ENCODE results near the gene COG1.

The COG1 gene

DNA sequence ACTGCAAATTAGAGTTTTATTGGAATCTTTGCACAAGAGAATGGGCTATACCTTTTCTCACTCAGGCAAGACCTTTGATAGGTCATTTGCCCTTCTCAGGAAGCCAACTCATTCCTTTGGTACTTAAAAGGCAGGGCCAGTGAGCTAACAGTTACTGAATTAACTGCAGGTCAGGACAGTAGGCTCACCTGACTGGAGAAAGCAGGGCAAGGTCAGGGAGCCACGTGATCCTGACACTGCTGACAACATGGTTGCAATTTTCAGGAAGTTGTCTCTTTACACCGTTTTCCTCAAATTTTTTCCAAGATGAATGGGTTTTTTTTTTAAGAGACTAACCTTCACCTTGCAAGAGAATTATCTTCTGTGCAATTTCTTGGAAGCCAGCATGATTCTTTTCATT is 47.7 kb downstream of the COG1 start:
- no peak overlapping the region for H3K18ac ChIP-seq (ENCODE audit: low read depth in 1 of 2, low read length in 2 of 2)
- no peak overlapping the region for H3K14ac ChIP-seq (ENCODE audit: low read length in 2 of 2)
- H2BK120ac ChIP-seq (ENCODE audit: low read depth, low read length) = no peak overlapping the region
- H3K36me3 ChIP-seq (ENCODE audit: control insufficient read depth in 1 of 2, insufficient read depth in 2 of 2, low read depth in 1 of 2, low read length in 2 of 2) = peaks cover 17 to 79% of the 10 kb centered on the region in 2 experiments
- no peak overlapping the region for H2BK15ac ChIP-seq (ENCODE audit: low read depth, poor library complexity, severe bottlenecking)
- H2BK5ac ChIP-seq (ENCODE audit: low read depth, low read length, poor library complexity, severe bottlenecking) = no peak overlapping the region
- H3K27ac ChIP-seq (ENCODE audit: low read length, poor library complexity, severe bottlenecking) = no peak overlapping the region
- H2BK12ac ChIP-seq (ENCODE audit: low read length in 2 of 2) = no peak overlapping the region
- H2AK5ac ChIP-seq (ENCODE audit: low read length, severe bottlenecking) = no peak overlapping the region
- H4K91ac ChIP-seq (ENCODE audit: low read length) = no peak overlapping the region
- no peak overlapping the region for H3K4me3 ChIP-seq (ENCODE audit: insufficient read depth in 1 of 2, low read depth in 1 of 2, low read length in 2 of 2)
- WGBS = 91% methylated on average over 2 of the region's 2 CpGs
- no peak overlapping the region for H2AFZ ChIP-seq (ENCODE audit: low read depth, low read length)
- H3K23ac ChIP-seq (ENCODE audit: low read length in 2 of 2) = no peak overlapping the region
- no peak overlapping the region for H3K4ac ChIP-seq (ENCODE audit: low read depth in 1 of 2, low read length in 2 of 2)
- H3K27me3 ChIP-seq (ENCODE audit: control insufficient read depth in 1 of 2, insufficient read depth in 1 of 2, low read length in 2 of 2) = no peaks in the 10 kb centered on the region
- no peak for DNase-seq
- H3K9ac ChIP-seq (ENCODE audit: low read length) = no peak overlapping the region
- peaks cover 17% of the 10 kb centered on the region for H3K79me1 ChIP-seq (replicated peaks; ENCODE audit: low read length, poor library complexity, severe bottlenecking)
- no peaks in the 10 kb centered on the region for H3K9me3 ChIP-seq (ENCODE audit: control insufficient read depth, low read length)
- H3K4me1 ChIP-seq (ENCODE audit: control insufficient read depth, insufficient read depth, low read depth, low read length) = no peaks in the 10 kb centered on the region
- H4K8ac ChIP-seq (ENCODE audit: low read length) = no peak overlapping the region
- H3K4me2 ChIP-seq (ENCODE audit: low read length, poor library complexity, severe bottlenecking) = no peak overlapping the region

GRCh38 chr17:73247726-73248125 is 54.9 kb downstream of the COG1 start:
- Histone ChIP-seq H2AK5ac (ENCODE audit: low read length, severe bottlenecking) (no peak overlapping the region), H2AFZ (ENCODE audit: low read depth, low read length) (no peak overlapping the region), H3K18ac (ENCODE audit: low read depth in 1 of 2, low read length in 2 of 2) (no peak overlapping the region), H3K36me3 (ENCODE audit: control insufficient read depth in 1 of 2, insufficient read depth in 2 of 2, low read depth in 1 of 2, low read length in 2 of 2) (peaks cover 16 to 37% of the 10 kb centered on the region in 2 experiments), H3K4ac (ENCODE audit: low read depth in 1 of 2, low read length in 2 of 2) (no peak overlapping the region), H3K4me3 (ENCODE audit: insufficient read depth in 1 of 2, low read depth in 1 of 2, low read length in 2 of 2) (no peak overlapping the region), H2BK12ac (ENCODE audit: low read length in 2 of 2) (no peak overlapping the region), H3K23ac (ENCODE audit: low read length in 2 of 2) (no peak overlapping the region), H2BK120ac (ENCODE audit: low read depth, low read length) (no peak overlapping the region), H3K14ac (ENCODE audit: low read length in 2 of 2) (no peak overlapping the region), H3K9me3 (ENCODE audit: control insufficient read depth, low read length) (no peaks in the 10 kb centered on the region), H3K27ac (ENCODE audit: low read length, poor library complexity, severe bottlenecking) (no peak overlapping the region), H2BK5ac (ENCODE audit: low read depth, low read length, poor library complexity, severe bottlenecking) (no peak overlapping the region), H3K4me1 (ENCODE audit: control insufficient read depth, insufficient read depth, low read depth, low read length) (no peaks in the 10 kb centered on the region), H3K4me2 (ENCODE audit: low read length, poor library complexity, severe bottlenecking) (no peak overlapping the region), H3K9ac (ENCODE audit: low read length) (no peak overlapping the region), H4K91ac (ENCODE audit: low read length) (no peak overlapping the region), H2BK15ac (ENCODE audit: low read depth, poor library complexity, severe bottlenecking) (no peak overlapping the region), H3K27me3 (ENCODE audit: control insufficient read depth in 1 of 2, insufficient read depth in 1 of 2, low read length in 2 of 2) (peaks cover 0 to 25% of the 10 kb centered on the region in 2 experiments), H4K8ac (ENCODE audit: low read length) (no peak overlapping the region), H3K79me1 (replicated peaks; ENCODE audit: low read length, poor library complexity, severe bottlenecking) (no peaks in the 10 kb centered on the region)
- peak; percentile 10 for DNase-seq
- WGBS = 88% methylated on average over 2 of the region's 2 CpGs

DNA sequence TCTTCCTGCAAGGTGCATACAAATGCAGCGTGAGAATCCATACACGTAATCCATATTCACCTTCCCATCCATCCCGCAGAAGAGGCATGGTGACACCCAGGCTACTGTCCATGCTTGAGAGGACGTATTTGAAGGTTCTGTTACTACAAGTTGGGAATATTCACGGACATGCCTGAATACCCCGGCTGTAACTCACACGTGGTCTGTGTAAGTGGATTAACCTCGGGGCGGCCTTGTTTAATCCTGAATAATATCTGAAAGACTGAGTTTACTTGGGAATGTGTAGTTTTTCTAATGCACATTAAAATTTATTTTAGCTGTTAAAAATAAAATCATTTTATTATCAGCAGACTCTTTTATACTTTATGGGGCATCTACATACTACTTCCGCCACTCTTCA is 55.7 kb downstream of the COG1 start:
- no peak for DNase-seq
- Histone ChIP-seq H2AFZ (ENCODE audit: low read depth, low read length) (no peak overlapping the region), H2BK12ac (ENCODE audit: low read length in 2 of 2) (no peak overlapping the region), H3K9ac (ENCODE audit: low read length) (no peak overlapping the region), H3K27ac (ENCODE audit: low read length, poor library complexity, severe bottlenecking) (no peak overlapping the region), H3K4me1 (ENCODE audit: control insufficient read depth, insufficient read depth, low read depth, low read length) (no peaks in the 10 kb centered on the region), H3K18ac (ENCODE audit: low read depth in 1 of 2, low read length in 2 of 2) (no peak overlapping the region), H3K79me1 (replicated peaks; ENCODE audit: low read length, poor library complexity, severe bottlenecking) (no peaks in the 10 kb centered on the region), H3K27me3 (ENCODE audit: control insufficient read depth in 1 of 2, insufficient read depth in 1 of 2, low read length in 2 of 2) (peaks cover 0 to 31% of the 10 kb centered on the region in 2 experiments), H4K8ac (ENCODE audit: low read length) (no peak overlapping the region), H3K36me3 (ENCODE audit: control insufficient read depth in 1 of 2, insufficient read depth in 2 of 2, low read depth in 1 of 2, low read length in 2 of 2) (peaks cover 16 to 31% of the 10 kb centered on the region in 2 experiments), H3K4me2 (ENCODE audit: low read length, poor library complexity, severe bottlenecking) (no peak overlapping the region), H2BK15ac (ENCODE audit: low read depth, poor library complexity, severe bottlenecking) (no peak overlapping the region), H3K14ac (ENCODE audit: low read length in 2 of 2) (no peak overlapping the region), H3K4ac (ENCODE audit: low read depth in 1 of 2, low read length in 2 of 2) (no peak overlapping the region), H2BK5ac (ENCODE audit: low read depth, low read length, poor library complexity, severe bottlenecking) (no peak overlapping the region), H3K23ac (ENCODE audit: low read length in 2 of 2) (no peak overlapping the region), H2AK5ac (ENCODE audit: low read length, severe bottlenecking) (no peak overlapping the region), H3K4me3 (ENCODE audit: insufficient read depth in 1 of 2, low read depth in 1 of 2, low read length in 2 of 2) (no peak overlapping the region), H2BK120ac (ENCODE audit: low read depth, low read length) (no peak overlapping the region), H4K91ac (ENCODE audit: low read length) (no peak overlapping the region), H3K9me3 (ENCODE audit: control insufficient read depth, low read length) (no peaks in the 10 kb centered on the region)
- WGBS = 100% methylated on average over 6 of the region's 10 CpGs

DNA sequence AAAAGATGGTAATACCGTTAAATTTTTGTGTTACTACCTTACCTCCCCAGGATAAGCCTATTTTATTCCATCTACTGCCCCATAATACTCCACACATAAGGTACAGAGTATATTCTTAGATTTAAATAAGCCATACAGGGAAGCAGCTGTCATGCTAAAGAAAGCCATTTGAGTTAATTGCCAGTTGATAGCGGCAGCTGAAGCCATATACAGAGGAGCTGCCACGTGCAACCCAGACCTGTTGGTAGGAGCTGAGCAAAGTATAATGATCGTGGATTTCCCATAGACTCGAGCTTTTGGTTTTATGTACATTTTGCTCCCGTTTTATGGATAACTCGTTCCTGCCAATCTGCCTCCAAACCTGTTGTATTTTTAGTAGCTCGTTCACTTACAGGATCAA is 56.8 kb downstream of the COG1 start:
- H3K9me3 ChIP-seq (ENCODE audit: control insufficient read depth, low read length) = no peaks in the 10 kb centered on the region
- H3K4ac ChIP-seq (ENCODE audit: low read depth in 1 of 2, low read length in 2 of 2) = no peak overlapping the region
- no peak overlapping the region for H4K91ac ChIP-seq (ENCODE audit: low read length)
- H3K14ac ChIP-seq (ENCODE audit: low read length in 2 of 2) = no peak overlapping the region
- WGBS = 93% methylated on average over 7 of the region's 8 CpGs
- H3K4me3 ChIP-seq (ENCODE audit: insufficient read depth in 1 of 2, low read depth in 1 of 2, low read length in 2 of 2) = no peak overlapping the region
- H3K36me3 ChIP-seq (ENCODE audit: control insufficient read depth in 1 of 2, insufficient read depth in 2 of 2, low read depth in 1 of 2, low read length in 2 of 2) = peaks cover 13 to 24% of the 10 kb centered on the region in 2 experiments
- H2BK5ac ChIP-seq (ENCODE audit: low read depth, low read length, poor library complexity, severe bottlenecking) = no peak overlapping the region
- no peak overlapping the region for H2AK5ac ChIP-seq (ENCODE audit: low read length, severe bottlenecking)
- H2BK15ac ChIP-seq (ENCODE audit: low read depth, poor library complexity, severe bottlenecking) = no peak overlapping the region
- DNase-seq = no peak
- no peaks in the 10 kb centered on the region for H3K4me1 ChIP-seq (ENCODE audit: control insufficient read depth, insufficient read depth, low read depth, low read length)
- no peak overlapping the region for H3K4me2 ChIP-seq (ENCODE audit: low read length, poor library complexity, severe bottlenecking)
- no peak overlapping the region for H4K8ac ChIP-seq (ENCODE audit: low read length)
- no peak overlapping the region for H3K27ac ChIP-seq (ENCODE audit: low read length, poor library complexity, severe bottlenecking)
- H3K79me1 ChIP-seq (replicated peaks; ENCODE audit: low read length, poor library complexity, severe bottlenecking) = no peaks in the 10 kb centered on the region
- no peak overlapping the region for H2AFZ ChIP-seq (ENCODE audit: low read depth, low read length)
- no peak overlapping the region for H2BK120ac ChIP-seq (ENCODE audit: low read depth, low read length)
- H3K27me3 ChIP-seq (ENCODE audit: control insufficient read depth in 1 of 2, insufficient read depth in 1 of 2, low read length in 2 of 2) = peaks cover 0 to 38% of the 10 kb centered on the region in 2 experiments
- no peak overlapping the region for H2BK12ac ChIP-seq (ENCODE audit: low read length in 2 of 2)
- no peak overlapping the region for H3K9ac ChIP-seq (ENCODE audit: low read length)
- no peak overlapping the region for H3K23ac ChIP-seq (ENCODE audit: low read length in 2 of 2)
- H3K18ac ChIP-seq (ENCODE audit: low read depth in 1 of 2, low read length in 2 of 2) = no peak overlapping the region

Data from mesenchymal stem cell (in vitro differentiated cells and primary cell).